Cardiac fibroblast (primary cell): ENCODE measurements around the gene SLC22A7.

ENCODE experiments used
- DNase-seq, 2 donors: peaks; one replicate each; pipeline versions ENCODE4 v3.0.0 to v3.0.0-alpha.2; 2010; ENCODE audit warnings: low read depth in 2 of 2
- H3K4me3 ChIP-seq, 2 donors: replicated peaks in 1 of 2; 1 replicate in 1 of 2; 2 replicates in 1 of 2; pipeline ENCODE4 v1.5.1; 2011; ENCODE audit warnings: low read depth in 2 of 2, low read length in 2 of 2, mild to moderate bottlenecking in 2 of 2, moderate library complexity in 1 of 2
- TF ChIP-seq, protein P1 (sequence below): IDR thresholded peaks from one replicate; pipeline ENCODE4 v1.5.1; 2011; ENCODE audit warnings: low read depth, mild to moderate bottlenecking, low read length, inconsistent platforms

Gene SLC22A7

DNA sequence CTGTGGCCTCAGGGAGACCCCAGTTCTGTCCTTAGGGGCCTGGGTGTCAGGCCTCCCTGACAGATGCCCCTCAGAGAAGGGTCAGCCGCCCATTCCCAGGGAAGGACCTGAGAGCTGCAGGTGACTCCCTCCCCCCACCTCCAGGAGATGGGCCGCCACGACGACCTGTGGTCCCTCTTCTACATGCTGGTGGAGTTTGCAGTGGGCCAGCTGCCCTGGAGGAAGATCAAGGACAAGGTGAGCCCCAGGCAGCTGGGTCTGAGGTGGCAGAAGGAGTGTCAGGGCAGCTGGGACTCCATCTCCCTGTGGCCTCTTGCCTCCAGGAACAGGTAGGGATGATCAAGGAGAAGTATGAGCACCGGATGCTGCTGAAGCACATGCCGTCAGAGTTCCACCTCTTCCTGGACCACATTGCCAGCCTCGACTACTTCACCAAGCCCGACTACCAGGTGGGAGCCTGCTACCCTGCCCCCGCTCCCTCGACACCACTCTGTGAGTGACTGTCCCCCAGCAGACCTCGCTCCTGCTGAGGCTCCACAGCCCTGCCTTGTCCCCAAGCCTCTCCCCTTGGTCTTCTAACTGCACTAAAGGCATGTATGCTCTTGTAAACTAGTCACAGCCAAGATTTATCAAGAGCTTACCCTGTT lies 42.5 kb upstream of the SLC22A7 start:
- no peak for DNase-seq
- TF ChIP-seq, protein P1, sequence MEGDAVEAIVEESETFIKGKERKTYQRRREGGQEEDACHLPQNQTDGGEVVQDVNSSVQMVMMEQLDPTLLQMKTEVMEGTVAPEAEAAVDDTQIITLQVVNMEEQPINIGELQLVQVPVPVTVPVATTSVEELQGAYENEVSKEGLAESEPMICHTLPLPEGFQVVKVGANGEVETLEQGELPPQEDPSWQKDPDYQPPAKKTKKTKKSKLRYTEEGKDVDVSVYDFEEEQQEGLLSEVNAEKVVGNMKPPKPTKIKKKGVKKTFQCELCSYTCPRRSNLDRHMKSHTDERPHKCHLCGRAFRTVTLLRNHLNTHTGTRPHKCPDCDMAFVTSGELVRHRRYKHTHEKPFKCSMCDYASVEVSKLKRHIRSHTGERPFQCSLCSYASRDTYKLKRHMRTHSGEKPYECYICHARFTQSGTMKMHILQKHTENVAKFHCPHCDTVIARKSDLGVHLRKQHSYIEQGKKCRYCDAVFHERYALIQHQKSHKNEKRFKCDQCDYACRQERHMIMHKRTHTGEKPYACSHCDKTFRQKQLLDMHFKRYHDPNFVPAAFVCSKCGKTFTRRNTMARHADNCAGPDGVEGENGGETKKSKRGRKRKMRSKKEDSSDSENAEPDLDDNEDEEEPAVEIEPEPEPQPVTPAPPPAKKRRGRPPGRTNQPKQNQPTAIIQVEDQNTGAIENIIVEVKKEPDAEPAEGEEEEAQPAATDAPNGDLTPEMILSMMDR, result no peak
- H3K4me3 ChIP-seq, result no peak overlapping the region

DNA sequence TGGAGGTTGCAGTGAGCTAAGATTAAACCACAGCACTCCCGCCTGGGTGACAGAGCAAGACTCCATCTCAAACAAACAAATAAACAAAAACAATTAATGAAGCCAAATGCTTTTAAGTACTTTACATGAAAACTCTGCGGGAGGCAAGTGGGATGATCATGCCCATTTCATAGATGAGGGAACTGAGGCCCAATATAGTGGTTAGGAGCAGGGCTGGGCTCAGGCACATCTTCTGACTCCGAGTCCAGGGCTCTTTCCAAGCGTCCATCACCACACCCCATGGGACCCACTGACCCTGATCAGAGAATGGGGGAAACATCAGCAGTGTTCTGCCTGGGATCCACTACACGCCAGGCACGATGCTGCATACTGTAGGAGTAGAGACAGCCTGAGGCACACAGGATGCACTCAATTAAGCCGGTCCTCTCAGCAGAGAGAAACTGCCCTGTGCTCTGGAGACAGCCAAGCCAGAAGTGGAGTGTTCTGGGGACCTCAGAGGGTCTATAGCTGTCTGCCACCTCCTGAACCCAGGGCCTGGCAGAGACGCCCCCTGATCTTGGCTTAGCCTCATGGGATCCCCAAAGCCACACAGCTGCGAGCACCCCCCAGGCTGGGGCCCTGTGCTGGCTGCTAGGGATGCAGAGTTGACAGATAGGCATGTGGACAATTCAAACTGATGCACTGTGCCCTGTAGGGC lies 41.2 kb upstream of the SLC22A7 start:
- H3K4me3 ChIP-seq, result no peak overlapping the region
- TF ChIP-seq, protein P1, result no peak
- no peak for DNase-seq

DNA sequence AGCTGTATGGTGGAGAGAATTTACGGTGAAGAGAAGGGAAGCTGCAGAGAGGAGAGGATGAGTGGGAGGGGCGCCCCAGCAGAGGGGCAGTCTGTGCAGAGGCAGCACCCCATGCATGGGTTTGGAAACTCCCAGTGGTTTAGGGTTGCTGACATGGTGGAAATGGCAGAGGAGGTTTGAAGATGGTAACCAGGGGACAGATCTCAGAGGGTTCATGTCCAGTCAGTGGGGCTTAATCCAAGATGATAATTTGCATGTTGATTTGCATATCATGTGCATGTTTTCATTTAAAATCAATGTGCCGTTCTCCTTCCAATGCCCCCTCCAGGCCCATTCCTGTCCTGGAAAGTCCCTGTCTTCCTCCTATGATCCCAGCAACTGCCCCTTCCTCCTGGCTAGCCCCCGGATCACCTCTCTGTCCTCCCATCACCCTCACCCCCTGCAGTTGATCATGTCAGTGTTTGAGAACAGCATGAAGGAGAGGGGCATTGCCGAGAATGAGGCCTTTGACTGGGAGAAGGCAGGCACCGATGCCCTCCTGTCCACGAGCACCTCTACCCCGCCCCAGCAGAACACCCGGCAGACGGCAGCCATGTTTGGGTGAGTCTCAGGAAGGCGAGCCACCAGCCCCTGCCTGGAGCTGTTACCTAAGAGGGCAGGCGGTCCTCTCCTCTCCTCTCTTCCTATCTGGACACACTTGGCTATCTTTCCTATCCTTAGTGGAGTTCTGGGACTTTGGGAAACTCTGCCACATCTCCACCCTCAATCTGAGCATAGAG lies 40.5 kb upstream of the SLC22A7 start:
- TF ChIP-seq, protein P1, result no peak
- DNase-seq, result no peak
- no peak overlapping the region for H3K4me3 ChIP-seq

DNA sequence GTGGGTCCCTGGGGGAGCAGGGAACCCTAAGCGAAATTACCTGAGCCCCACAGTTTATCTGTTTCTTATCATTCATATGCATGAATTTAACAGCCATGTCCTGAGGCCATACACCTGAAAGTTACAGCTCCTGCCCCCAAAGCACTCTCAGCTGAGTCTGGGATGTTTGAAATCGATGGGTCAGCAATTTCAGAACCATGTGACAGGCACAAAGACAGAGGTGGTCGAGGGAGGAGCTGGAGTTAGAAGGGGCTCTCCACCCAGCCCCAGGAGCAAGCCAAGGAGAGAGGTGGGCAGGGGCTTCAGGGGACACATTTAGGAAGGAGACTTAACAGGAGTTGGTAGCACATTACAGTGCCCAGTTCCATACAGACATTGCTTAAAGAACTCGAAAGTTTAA lies 39.9 kb upstream of the SLC22A7 start:
- no peak for DNase-seq
- TF ChIP-seq, protein P1, result no peak
- no peak overlapping the region for H3K4me3 ChIP-seq

DNA sequence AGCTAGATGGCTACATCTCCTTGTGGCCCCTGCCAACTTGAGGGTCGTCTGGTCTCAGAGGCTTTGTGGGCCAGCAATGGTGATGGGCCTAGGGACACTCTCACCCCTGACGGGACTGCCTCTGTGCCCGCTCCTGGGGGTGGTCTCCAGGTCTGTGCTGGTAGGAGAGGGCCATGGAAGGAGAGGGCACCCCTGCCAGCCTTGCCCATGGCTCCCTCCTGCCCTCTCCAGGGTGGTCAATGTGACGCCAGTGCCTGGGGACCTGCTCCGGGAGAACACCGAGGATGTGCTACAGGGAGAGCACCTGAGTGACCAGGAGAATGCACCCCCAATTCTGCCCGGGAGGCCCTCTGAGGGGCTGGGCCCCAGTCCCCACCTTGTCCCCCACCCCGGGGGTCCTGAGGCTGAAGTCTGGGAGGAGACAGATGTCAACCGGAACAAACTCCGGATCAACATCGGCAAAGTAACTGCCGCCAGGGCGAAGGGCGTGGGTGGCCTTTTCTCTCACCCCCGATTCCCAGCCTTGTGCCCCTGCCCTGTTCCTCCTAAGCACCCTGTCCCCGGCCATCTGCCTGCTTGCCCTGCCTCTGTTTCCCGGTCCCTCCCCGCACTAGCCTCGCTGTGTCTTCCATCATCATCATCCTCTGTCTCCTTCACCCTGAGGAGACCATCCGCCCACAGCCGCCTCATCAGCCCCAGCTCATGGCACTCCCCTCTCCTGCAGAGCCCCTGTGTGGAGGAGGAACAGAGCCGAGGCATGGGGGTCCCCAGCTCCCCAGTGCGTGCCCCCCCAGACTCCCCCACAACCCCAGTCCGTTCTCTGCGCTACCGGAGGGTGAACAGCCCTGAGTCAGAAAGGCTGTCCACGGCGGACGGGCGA lies 39.0 kb upstream of the SLC22A7 start:
- TF ChIP-seq, protein P1, result no peak
- H3K4me3 ChIP-seq, result no peak overlapping the region
- DNase-seq, result no peak

DNA sequence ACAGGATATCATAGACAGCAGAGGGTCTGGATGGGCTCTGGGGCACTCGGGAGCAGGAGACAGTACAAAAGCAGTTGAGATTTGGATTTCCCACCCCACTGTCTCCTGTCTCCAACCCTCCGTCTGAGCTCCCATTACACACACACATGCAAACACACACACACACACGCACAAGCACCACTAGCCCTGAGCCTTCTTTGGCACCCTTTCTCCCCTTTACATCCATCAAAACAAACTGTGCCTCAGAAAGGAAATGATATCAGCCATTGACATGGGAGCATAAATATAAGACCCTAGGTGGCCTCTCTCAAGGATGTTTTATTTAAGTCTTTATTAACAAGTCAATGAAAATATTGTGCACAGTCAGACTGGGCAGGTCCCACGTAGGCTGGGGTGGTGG lies 37.3 kb upstream of the SLC22A7 start:
- DNase-seq, result no peak
- TF ChIP-seq, protein P1, result no peak
- H3K4me3 ChIP-seq, result no peak overlapping the region
